ENCODE data around the gene ANXA3. TPM values are rescaled to one million over a fixed set of nuclear protein-coding genes. Genes with fewer than 3 reads are reported as not detected.

Gene ANXA3
- total and polyA plus RNA-seq, 2 donors (not counting 3 experiments of a cell fraction or from before 2014, with no cell fraction given), result 52.9 to 78.4 TPM

GRCh38 chr4:78552389-78553042 lies 946 bp downstream of the ANXA3 start:
- TSS peak; percentile 55 for BruUV-seq (replicated peaks)
- H3K36me3 ChIP-seq (ENCODE audit: control insufficient read depth in 2 of 2, extremely low read depth in 1 of 2, insufficient read depth in 2 of 2, low read length in 2 of 2), result no peaks in the 10 kb centered on the region
- peak overlapping the region; percentile 76 for H3K4me2 ChIP-seq (ENCODE audit: insufficient read depth, low read length)
- peak overlapping the region; percentile 98 for H3K27ac ChIP-seq (ENCODE audit: insufficient read depth, low read depth, low read length)
- H3K79me2 ChIP-seq (ENCODE audit: control insufficient read depth, insufficient read depth, low read length), result no peaks in the 10 kb centered on the region
- peak overlapping the region; percentile 67 for H2AFZ ChIP-seq (ENCODE audit: low read depth, low read length)
- FAIRE-seq (peak; percentile 77), DNase-seq (ENCODE audit: low read depth, low spot score) (peak; percentile 76)
- TF ChIP-seq FOS (IDR thresholded peaks at IDR 0.05; ENCODE audit: borderline replicate concordance, insufficient read depth, low read length) (peak; percentile 74), MYC (IDR thresholded peaks at IDR 0.05; ENCODE audit: low read depth, low read length) (no peak), POLR2AphosphoS5 (IDR thresholded peaks at IDR 0.05; ENCODE audit: insufficient read depth, low read depth, low read length) (peak; percentile 17), JUN (IDR thresholded peaks at IDR 0.05; ENCODE audit: borderline replicate concordance, insufficient read depth, insufficient read length, low read depth) (peak; percentile 75), GATA2 (IDR thresholded peaks at IDR 0.05; ENCODE audit: insufficient read depth, insufficient read length, low read depth, low read length) (peak; percentile 94), POLR2A (IDR thresholded peaks at IDR 0.05; ENCODE audit: low read depth, low read length) (peak; percentile 48)
- H3K9me1 ChIP-seq (replicated peaks; ENCODE audit: control insufficient read depth, extremely low read depth, insufficient read depth, low read length), result no peaks in the 10 kb centered on the region
- peaks cover 34% of the 10 kb centered on the region for H3K4me1 ChIP-seq (ENCODE audit: control insufficient read depth, extremely low read depth, insufficient read depth, low read length)
- no peaks in the 10 kb centered on the region for H3K27me3 ChIP-seq (ENCODE audit: control insufficient read depth in 2 of 2, insufficient read depth in 2 of 2, low read length in 2 of 2)
- intact Hi-C loops (cut with micrococcal nuclease) (loop anchor here (1.0 to 5.0 kb wide), 6 partner anchors 8 to 690 kb away; partner anchors contain the start of genes BMP2K and MRPL1), dilution Hi-C loops (cut with MboI; ENCODE audit: extremely low pct_ligation_motif_present, low sequenced_read_pairs) (no loop called here)
- ChIA-PET POLR2A (interaction anchor here (0.9 kb wide), 1 partner anchor 9 kb away, joined by 3 read pairs; no protein-coding TSS in a partner anchor), CTCF (interaction anchor here (1.1 kb wide), 1 partner anchor 8 kb away, joined by 4 read pairs; no protein-coding TSS in a partner anchor)
- H3K4me3 ChIP-seq (replicated peaks in 1 of 3; ENCODE audit: insufficient read depth in 1 of 3, low read depth in 1 of 3, low read length in 3 of 3), result peak overlapping the region; percentile 38 to 89 (median 63)
- no peaks in the 10 kb centered on the region for H3K9me3 ChIP-seq (replicated peaks; ENCODE audit: control insufficient read depth, insufficient read depth, low read length)
- peak overlapping the region; percentile 99 for H3K9ac ChIP-seq (replicated peaks; ENCODE audit: extremely low read depth, insufficient read depth, low read length)
- H4K20me1 ChIP-seq (replicated peaks; ENCODE audit: control insufficient read depth, extremely low read depth, insufficient read depth, low read length), result no peaks in the 10 kb centered on the region

GRCh38 chr4:78553043-78553396 lies 1.4 kb downstream of the ANXA3 start:
- Histone ChIP-seq H3K36me3 (ENCODE audit: control insufficient read depth in 2 of 2, extremely low read depth in 1 of 2, insufficient read depth in 2 of 2, low read length in 2 of 2) (no peaks in the 10 kb centered on the region), H3K9ac (replicated peaks; ENCODE audit: extremely low read depth, insufficient read depth, low read length) (peak overlapping the region; percentile 99), H3K4me3 (replicated peaks in 1 of 3; ENCODE audit: insufficient read depth in 1 of 3, low read depth in 1 of 3, low read length in 3 of 3) (peak overlapping the region in 1 of 3 experiments; percentile 89), H2AFZ (ENCODE audit: low read depth, low read length) (no peak overlapping the region), H4K20me1 (replicated peaks; ENCODE audit: control insufficient read depth, extremely low read depth, insufficient read depth, low read length) (no peaks in the 10 kb centered on the region), H3K9me3 (replicated peaks; ENCODE audit: control insufficient read depth, insufficient read depth, low read length) (no peaks in the 10 kb centered on the region), H3K4me1 (ENCODE audit: control insufficient read depth, extremely low read depth, insufficient read depth, low read length) (peaks cover 39% of the 10 kb centered on the region), H3K79me2 (ENCODE audit: control insufficient read depth, insufficient read depth, low read length) (no peaks in the 10 kb centered on the region), H3K4me2 (ENCODE audit: insufficient read depth, low read length) (peak overlapping the region; percentile 76), H3K27ac (ENCODE audit: insufficient read depth, low read depth, low read length) (peak overlapping the region; percentile 98), H3K27me3 (ENCODE audit: control insufficient read depth in 2 of 2, insufficient read depth in 2 of 2, low read length in 2 of 2) (no peaks in the 10 kb centered on the region), H3K9me1 (replicated peaks; ENCODE audit: control insufficient read depth, extremely low read depth, insufficient read depth, low read length) (no peaks in the 10 kb centered on the region)
- dilution Hi-C loops (cut with MboI; ENCODE audit: extremely low pct_ligation_motif_present, low sequenced_read_pairs), result no loop called here
- TF ChIP-seq, protein P1, sequence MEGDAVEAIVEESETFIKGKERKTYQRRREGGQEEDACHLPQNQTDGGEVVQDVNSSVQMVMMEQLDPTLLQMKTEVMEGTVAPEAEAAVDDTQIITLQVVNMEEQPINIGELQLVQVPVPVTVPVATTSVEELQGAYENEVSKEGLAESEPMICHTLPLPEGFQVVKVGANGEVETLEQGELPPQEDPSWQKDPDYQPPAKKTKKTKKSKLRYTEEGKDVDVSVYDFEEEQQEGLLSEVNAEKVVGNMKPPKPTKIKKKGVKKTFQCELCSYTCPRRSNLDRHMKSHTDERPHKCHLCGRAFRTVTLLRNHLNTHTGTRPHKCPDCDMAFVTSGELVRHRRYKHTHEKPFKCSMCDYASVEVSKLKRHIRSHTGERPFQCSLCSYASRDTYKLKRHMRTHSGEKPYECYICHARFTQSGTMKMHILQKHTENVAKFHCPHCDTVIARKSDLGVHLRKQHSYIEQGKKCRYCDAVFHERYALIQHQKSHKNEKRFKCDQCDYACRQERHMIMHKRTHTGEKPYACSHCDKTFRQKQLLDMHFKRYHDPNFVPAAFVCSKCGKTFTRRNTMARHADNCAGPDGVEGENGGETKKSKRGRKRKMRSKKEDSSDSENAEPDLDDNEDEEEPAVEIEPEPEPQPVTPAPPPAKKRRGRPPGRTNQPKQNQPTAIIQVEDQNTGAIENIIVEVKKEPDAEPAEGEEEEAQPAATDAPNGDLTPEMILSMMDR (IDR thresholded peaks at IDR 0.05; ENCODE audit: extremely low read depth in 1 of 2, insufficient read depth in 1 of 2, low read depth in 1 of 2, low read length in 2 of 2), result no peak
- TF ChIP-seq POLR2AphosphoS5 (IDR thresholded peaks at IDR 0.05; ENCODE audit: insufficient read depth, low read depth, low read length) (no peak), POLR2A (IDR thresholded peaks at IDR 0.05; ENCODE audit: low read depth, low read length) (no peak), MYC (IDR thresholded peaks at IDR 0.05; ENCODE audit: low read depth, low read length) (no peak), FOS (IDR thresholded peaks at IDR 0.05; ENCODE audit: borderline replicate concordance, insufficient read depth, low read length) (no peak), GATA2 (IDR thresholded peaks at IDR 0.05; ENCODE audit: insufficient read depth, insufficient read length, low read depth, low read length) (no peak)
- no peak for DNase-seq (ENCODE audit: low read depth, low spot score)
- FAIRE-seq, result no peak
- no TSS peak for BruUV-seq (replicated peaks)
- intact Hi-C loops (cut with micrococcal nuclease), result loop anchor here (2.0 to 5.0 kb wide), 2 partner anchors 94 to 224 kb away; partner anchors contain the start of gene BMP2K
- ChIA-PET POLR2A (interaction anchor here (0.9 kb wide), 1 partner anchor 9 kb away, joined by 3 read pairs; no protein-coding TSS in a partner anchor), CTCF (no interaction called here)
